ENCODE measurements around the gene SZRD1.
A peak's percentile ranks its signal among the peaks of the same experiment; 100 is the strongest.

The SZRD1 gene

GRCh38 chr1:16438516-16438915, 71.5 kb downstream of the SZRD1 start:
- no peak overlapping the region for H3K4me3 ChIP-seq (ENCODE audit: low read depth, low read length)
- TF ChIP-seq CTCF (IDR thresholded peaks at IDR 0.05; ENCODE audit: low read depth, low read length) (no peak), POLR2A (IDR thresholded peaks at IDR 0.05; ENCODE audit: extremely low read depth, insufficient read length) (no peak), MYC (IDR thresholded peaks at IDR 0.05; ENCODE audit: low read depth, low read length) (no peak)
- DNase-seq (ENCODE audit: low read depth), result no peak

- no peak for DNase-seq (ENCODE audit: low read depth)
- H3K4me3 ChIP-seq (ENCODE audit: low read depth, low read length), result no peak overlapping the region
- TF ChIP-seq CTCF (IDR thresholded peaks at IDR 0.05; ENCODE audit: low read depth, low read length) (no peak), MAX (IDR thresholded peaks at IDR 0.05; ENCODE audit: low read depth, low read length) (no peak)
These were observed 71.9 kb downstream of the SZRD1 start for GRCh38 chr1:16438924-16439323.

GRCh38 chr1:16440131-16440469, 73.1 kb downstream of the SZRD1 start:
- no peak for DNase-seq (ENCODE audit: low read depth)
- no peak for TF ChIP-seq POLR2A (IDR thresholded peaks at IDR 0.05; ENCODE audit: extremely low read depth, insufficient read length)
- TF ChIP-seq CTCF (IDR thresholded peaks at IDR 0.05; ENCODE audit: low read depth, low read length), result no peak
- TF ChIP-seq MAX (IDR thresholded peaks at IDR 0.05; ENCODE audit: low read depth, low read length), result no peak
- TF ChIP-seq MYC (IDR thresholded peaks at IDR 0.05; ENCODE audit: low read depth, low read length), result no peak
- no peak overlapping the region for H3K4me3 ChIP-seq (ENCODE audit: low read depth, low read length)

DNA sequence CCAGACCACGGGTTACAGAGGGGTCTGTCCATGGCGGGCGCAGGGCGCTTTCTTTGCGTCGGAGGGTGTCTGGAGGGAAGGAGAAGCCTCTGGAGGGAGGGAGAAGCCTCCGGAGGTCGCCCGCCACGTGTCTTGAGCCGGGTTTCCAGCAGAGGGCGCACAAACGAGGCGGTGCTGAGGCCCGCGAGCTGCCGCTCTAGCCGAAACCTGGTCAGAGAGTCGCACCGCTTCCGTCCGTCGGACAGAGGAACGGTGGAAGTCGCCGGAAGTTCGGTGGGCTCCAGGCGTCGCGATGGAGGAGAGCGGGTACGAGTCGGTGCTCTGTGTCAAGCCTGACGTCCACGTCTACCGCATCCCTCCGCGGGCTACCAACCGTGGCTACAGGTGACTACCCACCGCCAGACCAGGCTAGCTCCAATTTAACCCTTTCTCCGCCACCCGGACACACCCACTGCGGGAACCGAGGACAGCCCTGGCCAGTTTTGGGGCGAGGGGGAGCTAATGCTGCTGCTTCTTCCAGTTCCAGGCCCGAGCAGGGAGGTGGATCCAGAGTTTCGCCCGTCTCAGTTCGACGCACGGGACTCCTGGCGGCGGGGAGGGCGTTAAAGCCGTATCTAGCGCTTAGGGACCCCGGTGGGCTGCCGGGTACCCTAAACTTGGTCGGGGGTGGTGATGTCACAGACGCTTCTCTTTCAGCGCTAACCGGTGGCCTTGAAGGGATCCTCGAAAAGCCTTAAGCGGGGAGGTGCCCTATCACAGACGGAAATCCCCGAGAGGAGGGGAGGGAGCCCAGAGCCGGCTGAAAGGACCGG, 73.6 kb downstream of the SZRD1 start, which contains the start of gene NECAP2:
Gene NECAP2 (plus strand): TSS at position 255 of the 812 bp plus-strand sequence. CDS start 38 bp downstream, at position 293.
- peak; percentile 86 for TF ChIP-seq POLR2A (IDR thresholded peaks at IDR 0.05; ENCODE audit: extremely low read depth, insufficient read length)
- peak; percentile 99 for TF ChIP-seq MAX (IDR thresholded peaks at IDR 0.05; ENCODE audit: low read depth, low read length)
- TF ChIP-seq MYC (IDR thresholded peaks at IDR 0.05; ENCODE audit: low read depth, low read length), result peak; percentile 99
- TF ChIP-seq CTCF (IDR thresholded peaks at IDR 0.05; ENCODE audit: low read depth, low read length), result peak; percentile 28
- DNase-seq (ENCODE audit: low read depth), result peak; percentile 95
- H3K4me3 ChIP-seq (ENCODE audit: low read depth, low read length), result peak within 1 kb of the TSS; percentile 94

- peak overlapping the region; percentile 94 for H3K4me3 ChIP-seq (ENCODE audit: low read depth, low read length)
- peak; percentile 30 for DNase-seq (ENCODE audit: low read depth)
- no peak for TF ChIP-seq POLR2A (IDR thresholded peaks at IDR 0.05; ENCODE audit: extremely low read depth, insufficient read length)
- TF ChIP-seq CTCF (IDR thresholded peaks at IDR 0.05; ENCODE audit: low read depth, low read length), result no peak
- TF ChIP-seq MAX (IDR thresholded peaks at IDR 0.05; ENCODE audit: low read depth, low read length), result no peak
- no peak for TF ChIP-seq MYC (IDR thresholded peaks at IDR 0.05; ENCODE audit: low read depth, low read length)
These were observed 74.2 kb downstream of the SZRD1 start for GRCh38 chr1:16441282-16441665.

Data from NB4 (cell line).